Lower leg skin (tissue), 4 donors: ENCODE data around the gene APOBEC4. TPM values are rescaled to one million over a fixed set of nuclear protein-coding genes. Genes with fewer than 3 reads are reported as not detected.
"Not testable (repeated sequence)": the region's sequence is repeated elsewhere in the genome, so short reads cannot be mapped to it uniquely, and the experiment has no call there.

ENCODE experiments used
- DNase-seq, 2 donors: peaks; one replicate each; pipeline ENCODE4 v3.0.0-alpha.2; 2019; ENCODE audit warnings: low spot score in 2 of 2
- H3K4me3 ChIP-seq: fragments of 200-600 bp; sonication (generic); 2 replicates; pipeline ENCODE4 v1.5.1; 2017; ENCODE audit warnings: mild to moderate bottlenecking, low read depth; ENCODE audit not compliant: poor library complexity, severe bottlenecking
- CTCF ChIP-seq, 3 donors: fragments of 450-650 bp; IDR thresholded peaks; one replicate each; pipeline ENCODE4 v1.5.1; 2016; ENCODE audit warnings: antibody characterized with exemption in 3 of 3, mild to moderate bottlenecking in 3 of 3, moderate library complexity in 2 of 3
- POLR2A ChIP-seq, 2 donors: fragments of 450-650 bp; IDR thresholded peaks; one replicate each; pipeline ENCODE4 v1.6.1; 2016 to 2017; ENCODE audit warnings: antibody characterized with exemption in 2 of 2, mild to moderate bottlenecking in 1 of 2, moderate library complexity in 1 of 2
- WGBS, 2 donors: methylation state at CpG; one replicate each; pipeline ENCODE4 v1.1.5; 2018; 5-methylcytosine and 5-hydroxymethylcytosine counted together
- intact Hi-C: fragments of 100-400 bp; cut with DNase I; formaldehyde crosslinking; loops from one replicate; pipeline ENCODE4 v1.15.0; 2023; ENCODE audit warnings: low total_unique reads
- total RNA-seq, 4 donors: library from RNA; depleted of rRNA; stranded (reverse); fragments of >200 nt; gene quantifications; one replicate each; pipeline ENCODE4 v1.1.0, GENCODE V29; 2016

Gene APOBEC4
- total RNA-seq, 4 donors from 2014 or later: not detected

DNA sequence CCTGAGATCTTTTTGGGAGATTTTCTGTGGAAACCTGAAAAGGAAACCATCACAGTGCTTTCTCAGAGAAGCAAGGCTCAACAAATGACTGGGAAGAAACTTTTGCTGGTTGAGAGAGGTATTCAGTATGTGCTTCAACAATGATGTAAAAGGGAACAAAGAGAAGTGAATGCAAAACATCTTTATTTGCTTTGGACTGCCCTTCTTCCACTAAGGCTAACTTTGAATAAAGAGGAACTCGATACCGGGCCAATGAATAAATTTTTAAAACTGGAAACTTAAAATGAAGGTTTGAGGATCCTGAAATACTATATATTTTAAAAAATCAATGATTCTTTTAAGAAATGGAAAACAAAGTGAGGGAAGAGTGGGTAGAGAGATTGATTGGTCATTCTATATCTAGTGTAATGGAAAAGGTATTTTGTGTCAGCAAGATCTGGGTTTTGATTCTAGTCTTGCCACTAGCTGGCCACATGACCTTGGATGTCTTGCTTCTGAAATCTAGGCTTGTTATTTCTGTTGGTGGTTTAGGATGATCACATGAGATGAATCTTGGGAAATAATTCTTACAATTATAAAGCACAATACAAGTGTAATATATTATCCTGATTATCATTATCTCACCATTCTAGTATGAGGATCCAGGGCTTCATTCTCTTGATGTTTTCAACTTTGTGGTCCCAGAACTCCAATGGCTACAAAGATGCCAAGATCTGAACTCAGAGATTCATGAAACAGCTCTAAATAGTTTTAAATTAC lies 34.6 kb upstream of the APOBEC4 start:
- no peak for DNase-seq
- no peak overlapping the region for H3K4me3 ChIP-seq
- WGBS, 2 donors: 66 to 73% methylated on average over 2 of the region's 2 CpGs
- intact Hi-C loops: no loop called here
- TF ChIP-seq POLR2A (IDR thresholded peaks at IDR 0.05): no peak
- no peak for TF ChIP-seq CTCF (IDR thresholded peaks at IDR 0.05)

- intact Hi-C loops: no loop called here
- no peak overlapping the region for H3K4me3 ChIP-seq
- TF ChIP-seq POLR2A (IDR thresholded peaks at IDR 0.05) (no peak), CTCF (IDR thresholded peaks at IDR 0.05) (no peak)
- DNase-seq: no peak
These were observed 33.1 kb upstream of the APOBEC4 start for GRCh38 chr1:183686229-183686628.

GRCh38 chr1:183685112-183685713 lies 32.1 kb upstream of the APOBEC4 start:
- intact Hi-C loops: no loop called here
- TF ChIP-seq POLR2A (IDR thresholded peaks at IDR 0.05): no peak
- TF ChIP-seq CTCF (IDR thresholded peaks at IDR 0.05): no peak
- H3K4me3 ChIP-seq: no peak overlapping the region
- DNase-seq: peak in 1 of 2 donors; percentile 22
- WGBS, 2 donors: 6 to 17% methylated on average over 3 of the region's 3 CpGs

GRCh38 chr1:183679363-183679762 lies 26.2 kb upstream of the APOBEC4 start:
- DNase-seq, H3K4me3 ChIP-seq, intact Hi-C loops: not testable (repeated sequence)
- WGBS, 2 donors: 96 to 98% methylated on average over 4 of the region's 4 CpGs

- TF ChIP-seq POLR2A (IDR thresholded peaks at IDR 0.05) (no peak), CTCF (IDR thresholded peaks at IDR 0.05) (no peak)
- WGBS, 2 donors: 88 to 90% methylated on average over 3 of the region's 3 CpGs
- intact Hi-C loops: no loop called here
- DNase-seq: no peak
- no peak overlapping the region for H3K4me3 ChIP-seq
These were observed 25.7 kb upstream of the APOBEC4 start for GRCh38 chr1:183678819-183679218.

DNA sequence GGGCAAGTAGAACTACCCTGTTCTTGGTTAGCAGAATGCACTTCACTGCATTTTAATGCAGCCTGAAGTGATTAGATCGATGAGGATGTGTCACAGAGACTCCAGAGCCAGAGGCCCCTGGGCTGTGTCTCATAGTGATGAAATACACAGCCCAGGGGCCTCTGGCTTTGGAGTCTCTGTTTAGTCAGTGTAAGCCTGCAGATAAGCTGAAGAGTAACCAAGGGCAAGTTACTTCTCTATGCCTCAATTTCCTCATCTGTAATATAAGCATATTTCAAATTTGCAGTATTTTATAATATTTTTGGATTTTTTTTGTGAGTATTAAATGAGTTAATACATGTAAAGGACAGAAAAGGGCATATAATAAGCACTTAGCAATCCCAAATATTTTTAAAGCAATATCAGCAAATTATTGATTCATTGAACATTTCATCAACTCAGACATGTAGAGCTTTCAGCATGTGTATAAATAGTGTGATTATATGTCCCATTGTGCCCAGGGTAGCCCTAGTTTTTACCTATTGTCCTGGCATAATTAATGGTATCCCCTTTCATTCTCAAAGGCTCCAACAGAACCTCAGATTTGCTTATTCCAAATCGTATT lies 23.6 kb upstream of the APOBEC4 start:
- TF ChIP-seq POLR2A (IDR thresholded peaks at IDR 0.05) (no peak), CTCF (IDR thresholded peaks at IDR 0.05) (no peak)
- intact Hi-C loops: no loop called here
- 38 to 39% methylated on average over 2 of the region's 2 CpGs for WGBS, 2 donors
- DNase-seq: no peak
- no peak overlapping the region for H3K4me3 ChIP-seq
